ENCODE data around the gene FAM107B.

DNA sequence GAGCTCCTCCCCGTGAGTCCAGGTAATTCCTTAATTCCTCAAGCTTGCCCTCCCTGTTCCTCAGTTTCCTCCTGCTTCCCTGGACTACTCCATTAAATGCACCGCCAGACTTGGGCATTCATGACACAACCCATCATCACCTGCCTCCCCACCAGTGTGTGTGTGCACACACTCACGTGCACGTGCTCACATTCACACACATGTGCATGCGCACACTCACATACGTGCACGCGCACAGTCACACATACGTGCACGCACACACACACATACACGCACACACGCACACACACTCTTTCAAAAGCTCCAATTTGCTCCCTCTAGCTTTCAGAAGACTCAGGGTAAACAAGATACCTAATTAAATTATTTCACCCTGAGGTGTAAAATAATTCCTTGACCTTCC lies 216.7 kb downstream of the FAM107B start:
- peak; percentile 29; the same call in 1 of the 2 replicates for TF ChIP-seq POLR2AphosphoS5 (IDR thresholded peaks at IDR 0.05; ENCODE audit: low read depth, low read length)
- no peak for TF ChIP-seq TAF1 (IDR thresholded peaks at IDR 0.05; ENCODE audit: low read depth, low read length)
- TF ChIP-seq POLR2A (IDR thresholded peaks at IDR 0.05; ENCODE audit: low read depth, low read length) = peak; percentile 48; the same call in 1 of the 2 replicates
- TF ChIP-seq POU2F2 (IDR thresholded peaks at IDR 0.05; ENCODE audit: low read depth, low read length) = no peak
- TF ChIP-seq SPI1 (IDR thresholded peaks at IDR 0.05; ENCODE audit: low read depth, low read length) = no peak
